ENCODE data around the gene PRRT1. TPM values are rescaled to one million over a fixed set of nuclear protein-coding genes. Genes with fewer than 3 reads are reported as not detected.
"Not testable (repeated sequence)": the region's sequence is repeated elsewhere in the genome, so short reads cannot be mapped to it uniquely, and the experiment has no call there.

PRRT1 gene
- total and polyA plus RNA-seq, 8 donors = 0.80 to 1.9 (median 1.3) TPM

DNA sequence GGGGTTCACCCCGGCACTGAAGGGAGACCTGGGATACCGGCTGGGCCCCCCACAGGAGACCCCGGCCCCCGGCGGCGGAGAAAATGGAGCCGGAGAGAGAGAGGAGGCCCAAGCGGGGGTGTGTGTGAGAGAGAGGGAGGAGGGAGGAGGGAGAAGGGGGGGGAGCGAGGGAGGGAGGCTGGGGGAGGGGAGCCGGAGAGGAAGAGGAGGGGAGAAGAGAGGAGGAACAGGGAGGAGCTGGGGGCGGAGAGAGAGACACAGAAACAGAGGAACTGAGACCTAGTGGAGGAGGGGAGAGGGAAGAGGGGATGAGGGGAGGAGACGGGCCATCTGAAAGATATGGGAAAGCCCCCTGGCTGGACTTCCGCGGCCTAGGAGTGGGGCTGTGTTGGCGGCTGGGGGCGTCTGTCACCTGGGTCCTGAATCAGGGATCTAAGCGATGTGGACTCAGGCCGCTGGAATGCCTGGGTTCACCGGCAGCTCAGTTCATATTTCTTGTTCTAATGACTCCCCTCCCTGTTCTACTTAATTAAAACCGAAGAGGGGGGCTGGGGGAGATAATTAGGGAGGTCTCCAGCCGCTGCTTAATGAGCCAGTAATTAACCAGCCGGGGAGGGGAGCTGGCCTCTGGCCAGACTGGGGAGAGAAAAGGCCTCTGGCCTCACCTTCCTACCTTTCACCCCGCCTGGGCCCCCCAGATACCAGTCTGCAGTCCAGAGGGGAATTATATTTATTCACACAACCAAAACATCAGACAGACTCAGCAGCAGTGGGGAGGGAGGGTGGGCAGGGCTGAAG, 38.5 kb upstream of the PRRT1 start, which contains the start of gene PBX2:
TSS of gene PBX2 (minus strand) at position 149 of the 798 bp plus-strand sequence. CDS start 287 bp downstream, outside the sequence.
- intact Hi-C loops (cut with DNase I) = no loop called here

DNA sequence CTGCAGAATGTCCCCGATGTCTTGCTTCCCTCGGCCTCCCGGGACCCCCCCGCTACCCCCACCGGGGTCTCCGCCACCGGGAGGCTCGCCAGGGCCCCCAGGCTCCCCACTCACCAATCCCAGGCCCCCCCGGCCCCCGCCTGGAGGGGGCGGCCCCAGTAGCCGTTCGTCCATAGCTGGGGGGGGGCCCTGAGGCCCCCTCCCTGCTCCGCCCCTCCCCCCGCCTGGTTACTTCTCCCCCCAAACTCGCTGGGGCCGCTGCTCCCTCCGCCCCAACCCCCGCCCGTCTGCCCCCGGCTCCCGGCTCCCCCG, 38.0 kb upstream of the PRRT1 start:
- Histone ChIP-seq H3K27ac (peak overlapping the region; percentile 95 to 100), H3K4me1 (peaks cover 12 to 88% of the 10 kb centered on the region in 2 donors), H3K27me3 (no peaks in the 10 kb centered on the region), H3K36me3 (peaks cover 0 to 28% of the 10 kb centered on the region in 2 donors), H3K4me3 (peak overlapping the region; percentile 67 to 78), H3K9me3 (no peaks in the 10 kb centered on the region)
- intact Hi-C loops (cut with DNase I) = no loop called here
- DNase-seq (no peak), ATAC-seq (peak; percentile 0)
- TF ChIP-seq, protein P1, sequence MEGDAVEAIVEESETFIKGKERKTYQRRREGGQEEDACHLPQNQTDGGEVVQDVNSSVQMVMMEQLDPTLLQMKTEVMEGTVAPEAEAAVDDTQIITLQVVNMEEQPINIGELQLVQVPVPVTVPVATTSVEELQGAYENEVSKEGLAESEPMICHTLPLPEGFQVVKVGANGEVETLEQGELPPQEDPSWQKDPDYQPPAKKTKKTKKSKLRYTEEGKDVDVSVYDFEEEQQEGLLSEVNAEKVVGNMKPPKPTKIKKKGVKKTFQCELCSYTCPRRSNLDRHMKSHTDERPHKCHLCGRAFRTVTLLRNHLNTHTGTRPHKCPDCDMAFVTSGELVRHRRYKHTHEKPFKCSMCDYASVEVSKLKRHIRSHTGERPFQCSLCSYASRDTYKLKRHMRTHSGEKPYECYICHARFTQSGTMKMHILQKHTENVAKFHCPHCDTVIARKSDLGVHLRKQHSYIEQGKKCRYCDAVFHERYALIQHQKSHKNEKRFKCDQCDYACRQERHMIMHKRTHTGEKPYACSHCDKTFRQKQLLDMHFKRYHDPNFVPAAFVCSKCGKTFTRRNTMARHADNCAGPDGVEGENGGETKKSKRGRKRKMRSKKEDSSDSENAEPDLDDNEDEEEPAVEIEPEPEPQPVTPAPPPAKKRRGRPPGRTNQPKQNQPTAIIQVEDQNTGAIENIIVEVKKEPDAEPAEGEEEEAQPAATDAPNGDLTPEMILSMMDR (IDR thresholded peaks at IDR 0.05) = no peak

More for the DNA sequence above, 38.5 kb upstream of the PRRT1 start, which contains the start of gene PBX2:
- TF ChIP-seq, protein P1 (IDR thresholded peaks at IDR 0.05) = no peak
- DNase-seq (peak; percentile 89 to 96 (median 94)), ATAC-seq (peak; percentile 80)
- Histone ChIP-seq H3K9me3 (no peaks in the 10 kb centered on the region), H3K27me3 (no peaks in the 10 kb centered on the region), H3K4me3 (peak within 1 kb of the TSS; percentile 67 to 78), H3K36me3 (peaks cover 0 to 28% of the 10 kb centered on the region in 2 donors), H3K4me1 (peaks cover 17 to 88% of the 10 kb centered on the region in 2 donors), H3K27ac (peak within 1 kb of the TSS; percentile 95 to 100)

DNA sequence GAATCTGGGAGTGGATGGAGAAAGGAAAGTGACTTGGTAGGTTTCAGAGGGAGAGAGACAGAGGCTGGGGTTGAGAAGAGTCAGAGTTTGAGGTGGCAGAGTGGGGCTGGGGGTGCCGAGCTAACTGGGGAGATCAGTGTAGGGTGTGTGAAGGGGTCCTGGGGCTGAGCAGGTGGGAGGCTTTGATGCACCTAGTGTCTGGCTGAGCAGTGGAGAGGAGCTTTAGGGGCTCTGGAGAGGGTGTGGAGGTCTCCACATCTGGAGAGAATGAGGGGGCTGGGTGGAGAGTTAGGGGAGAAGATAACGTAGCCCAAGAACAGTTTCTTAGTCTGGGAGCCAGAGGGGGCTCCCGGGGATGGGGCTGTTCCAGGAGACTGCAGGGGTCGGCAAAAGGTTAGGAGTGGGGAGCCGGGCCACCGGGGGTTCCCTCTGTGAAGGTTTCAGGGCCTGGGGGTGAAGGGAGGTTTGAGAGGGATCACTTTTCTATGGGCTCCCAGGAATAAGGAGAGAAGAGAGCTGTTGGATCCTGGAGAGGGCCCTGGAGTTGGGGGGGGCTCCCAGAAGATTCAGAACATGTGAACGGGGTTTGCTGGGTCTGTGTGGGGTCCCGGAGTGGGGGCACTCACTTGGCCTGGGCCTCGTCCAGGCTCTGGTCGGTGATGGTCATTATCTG, 37.5 kb upstream of the PRRT1 start:
- H3K27ac ChIP-seq = peak overlapping the region; percentile 95 to 100
- TF ChIP-seq, protein P1 (IDR thresholded peaks at IDR 0.05) = no peak
- peaks cover 11 to 88% of the 10 kb centered on the region in 2 donors for H3K4me1 ChIP-seq
- intact Hi-C loops (cut with DNase I) = no loop called here
- H3K36me3 ChIP-seq = peaks cover 0 to 28% of the 10 kb centered on the region in 2 donors
- no peaks in the 10 kb centered on the region for H3K27me3 ChIP-seq
- peak overlapping the region; percentile 67 to 78 for H3K4me3 ChIP-seq
- ATAC-seq = no peak
- no peak for DNase-seq
- no peaks in the 10 kb centered on the region for H3K9me3 ChIP-seq

DNA sequence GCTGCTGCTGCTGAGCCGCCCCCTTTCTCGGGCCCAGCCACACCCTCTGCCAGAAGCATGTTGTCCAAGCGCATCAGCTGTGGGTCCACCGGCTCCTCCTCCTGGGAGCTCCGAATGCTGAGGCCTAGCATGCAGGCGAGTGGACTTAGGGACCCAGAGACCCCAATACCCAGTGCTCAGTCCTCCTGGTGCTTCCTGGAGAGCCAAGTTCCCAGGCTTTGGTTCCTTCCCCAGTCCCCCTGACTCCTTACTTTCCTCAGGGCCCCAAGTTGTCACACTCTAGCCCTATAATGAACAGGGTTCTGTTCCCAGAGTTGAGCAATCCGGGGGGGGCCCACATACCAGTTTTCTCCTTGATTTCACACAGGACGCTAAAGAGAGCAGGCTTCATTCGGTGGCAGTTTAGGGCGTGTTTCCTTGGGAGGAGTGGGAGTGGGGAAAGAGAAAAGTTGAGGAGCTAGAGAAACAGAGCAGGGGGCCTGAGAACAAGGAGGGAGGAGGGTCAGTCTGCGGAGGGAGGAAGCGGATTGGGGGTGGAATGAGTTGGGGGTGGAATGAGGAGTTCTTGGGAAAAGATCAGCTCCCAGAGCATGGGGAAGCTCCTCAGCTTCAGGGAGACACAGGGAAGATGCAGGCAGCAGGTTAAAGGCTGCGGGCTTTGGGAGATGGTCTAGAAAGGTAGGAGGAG, 36.8 kb upstream of the PRRT1 start:
- Histone ChIP-seq H3K9me3 (no peaks in the 10 kb centered on the region), H3K27ac (peak overlapping the region; percentile 95 to 100), H3K4me3 (peak overlapping the region; percentile 67 to 78), H3K27me3 (no peaks in the 10 kb centered on the region), H3K4me1 (peaks cover 16 to 88% of the 10 kb centered on the region in 2 donors), H3K36me3 (peaks cover 0 to 28% of the 10 kb centered on the region in 2 donors)
- intact Hi-C loops (cut with DNase I) = no loop called here
- DNase-seq (no peak), ATAC-seq (no peak)
- TF ChIP-seq, protein P1 (IDR thresholded peaks at IDR 0.05) = no peak

DNA sequence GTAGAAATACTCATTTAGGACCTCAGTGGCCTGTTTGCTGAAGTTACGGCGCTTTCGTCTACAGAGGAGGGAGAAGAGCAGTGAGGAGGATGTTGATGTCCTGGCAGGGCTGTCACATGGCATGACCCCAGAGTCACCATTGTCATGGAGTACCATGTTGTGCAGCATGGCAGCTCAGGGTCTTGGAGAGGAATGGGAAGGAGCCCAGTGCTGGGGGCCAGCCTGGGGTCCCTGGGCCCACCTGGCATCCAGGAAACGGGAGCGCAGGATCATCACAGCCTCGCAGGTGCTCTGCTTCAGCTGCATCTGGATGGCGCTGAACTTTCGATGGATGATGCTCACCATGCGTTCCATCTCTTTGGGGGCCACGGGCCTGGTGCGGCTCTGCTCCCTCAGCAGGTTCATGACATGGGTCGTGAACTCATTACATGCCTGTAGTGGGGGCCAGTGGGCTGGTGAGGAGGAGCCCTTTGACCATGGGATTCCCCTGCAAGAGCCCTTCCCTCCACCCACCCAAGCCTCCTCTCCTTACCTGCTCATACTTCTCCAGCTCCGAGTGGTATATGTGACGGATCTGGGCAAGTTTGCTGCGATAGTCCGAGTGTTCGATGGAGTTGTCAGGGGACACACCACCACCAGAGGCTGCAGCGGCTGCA, 36.1 kb upstream of the PRRT1 start:
- DNase-seq; intact Hi-C loops (cut with DNase I); ATAC-seq; H3K9me3 ChIP-seq; H3K27me3 ChIP-seq: not testable (repeated sequence)
- peaks cover 0 to 33% of the 10 kb centered on the region in 2 donors for H3K36me3 ChIP-seq
- peaks cover 16 to 86% of the 10 kb centered on the region in 2 donors for H3K4me1 ChIP-seq
- H3K4me3 ChIP-seq = peak overlapping the region; percentile 67 to 78
- peak overlapping the region; percentile 95 to 100 for H3K27ac ChIP-seq

All from left lung (tissue), 10 donors.